Activated T-cell treated with anti-CD3 and anti-CD28 coated beads, Interleukin-2, amount 50 U/mL, for 72 hours (primary cell): ENCODE results near the gene SMOC2. TPM values are rescaled to one million over a fixed set of nuclear protein-coding genes. Genes with fewer than 3 reads are reported as not detected.

Experiments
- ATAC-seq, 2 donors: fragments of 150-1000 bp; cut with Tn5 transposase; replicated peaks in 1 of 2; 2 replicates each; pipeline ENCODE4 v1.10.0; 2021; ENCODE audit warnings: moderate library complexity in 2 of 2, mild to moderate bottlenecking in 1 of 2
- DNase-seq, 2 donors: peaks; one replicate each; pipeline ENCODE4 v3.0.0; 2021 to 2022; ENCODE audit warnings: mixed read lengths in 1 of 2
- H3K27ac Mint-ChIP-seq: one replicate; pipeline ENCODE4 v1.8.0; 2022; ENCODE audit warnings: mild to moderate bottlenecking, moderate library complexity, mixed read lengths
- H3K27me3 Mint-ChIP-seq: one replicate; pipeline ENCODE4 v1.8.0; 2022; ENCODE audit warnings: low read depth, mixed read lengths
- H3K36me3 Mint-ChIP-seq, 2 donors: one replicate each; pipeline ENCODE4 v1.8.0; 2022; ENCODE audit warnings: mixed read lengths in 2 of 2, mild to moderate bottlenecking in 1 of 2; ENCODE audit not compliant: insufficient read depth in 2 of 2
- H3K4me1 Mint-ChIP-seq: one replicate; pipeline ENCODE4 v1.8.0; 2022; ENCODE audit warnings: low read depth, mixed read lengths
- H3K4me3 Mint-ChIP-seq, 2 donors: one replicate each; pipeline ENCODE4 v1.8.0; 2022; ENCODE audit warnings: mild to moderate bottlenecking in 2 of 2, mixed read lengths in 2 of 2, moderate library complexity in 2 of 2
- H3K9me3 Mint-ChIP-seq, 2 donors: one replicate each; pipeline ENCODE4 v1.8.0; 2022; ENCODE audit warnings: mixed read lengths in 2 of 2
- total RNA-seq, 2 donors: library from RNA; stranded (reverse); gene quantifications; one replicate each; pipeline ENCODE4 v1.2.3, GENCODE V29; 2022

The SMOC2 gene
- total RNA-seq, 2 donors from 2014 or later: not detected

DNA sequence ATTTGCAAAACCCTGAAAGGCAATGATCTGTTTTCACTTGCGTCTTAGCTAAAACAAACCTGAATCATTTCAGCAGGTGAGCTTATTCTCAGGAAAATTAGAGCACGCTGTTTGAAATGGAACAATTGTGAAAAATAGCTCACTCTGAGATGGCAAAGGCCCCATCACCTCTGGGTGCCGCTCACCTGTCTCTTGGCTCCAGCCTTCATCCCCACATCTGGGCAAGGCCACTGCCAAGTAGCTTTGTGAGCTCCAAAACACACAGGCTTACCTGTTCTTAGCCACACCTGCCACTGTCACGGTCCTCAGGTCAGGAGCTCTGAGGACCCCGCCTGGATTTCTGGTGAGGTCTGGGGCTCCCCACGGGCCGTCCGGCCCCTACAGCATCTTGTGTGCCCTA is 66.7 kb downstream of the SMOC2 start:
- no peak overlapping the region for H3K27ac Mint-ChIP-seq
- no peak overlapping the region for H3K4me3 Mint-ChIP-seq
- DNase-seq: no peak
- H3K36me3 Mint-ChIP-seq: no peaks in the 10 kb centered on the region
- no peaks in the 10 kb centered on the region for H3K9me3 Mint-ChIP-seq
- ATAC-seq: no peak
- no peaks in the 10 kb centered on the region for H3K4me1 Mint-ChIP-seq
- H3K27me3 Mint-ChIP-seq: no peaks in the 10 kb centered on the region

DNA sequence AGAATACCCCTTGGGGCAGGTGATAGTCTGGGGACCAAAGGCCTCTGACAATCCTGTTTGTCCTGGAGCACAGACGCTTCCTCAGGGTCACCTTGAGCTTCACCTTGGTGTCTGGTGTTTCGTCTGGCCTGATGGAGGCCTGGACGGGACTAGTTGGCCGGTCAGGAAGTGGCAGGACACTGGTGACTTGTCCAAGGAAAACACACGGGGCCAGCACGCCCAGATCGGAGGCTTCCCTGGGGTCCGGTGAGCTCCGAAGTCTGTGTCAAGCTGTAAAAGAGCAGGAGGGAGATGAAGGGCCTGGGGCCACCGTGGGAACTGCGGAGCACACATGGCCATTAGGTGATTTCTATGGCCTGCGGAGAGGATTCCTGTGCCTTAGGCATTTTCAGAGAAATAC is 67.9 kb downstream of the SMOC2 start:
- no peaks in the 10 kb centered on the region for H3K27me3 Mint-ChIP-seq
- DNase-seq (no peak), ATAC-seq (no peak)
- H3K27ac Mint-ChIP-seq: no peak overlapping the region
- no peak overlapping the region for H3K4me3 Mint-ChIP-seq
- H3K36me3 Mint-ChIP-seq: no peaks in the 10 kb centered on the region
- H3K4me1 Mint-ChIP-seq: no peaks in the 10 kb centered on the region
- H3K9me3 Mint-ChIP-seq: no peaks in the 10 kb centered on the region

DNA sequence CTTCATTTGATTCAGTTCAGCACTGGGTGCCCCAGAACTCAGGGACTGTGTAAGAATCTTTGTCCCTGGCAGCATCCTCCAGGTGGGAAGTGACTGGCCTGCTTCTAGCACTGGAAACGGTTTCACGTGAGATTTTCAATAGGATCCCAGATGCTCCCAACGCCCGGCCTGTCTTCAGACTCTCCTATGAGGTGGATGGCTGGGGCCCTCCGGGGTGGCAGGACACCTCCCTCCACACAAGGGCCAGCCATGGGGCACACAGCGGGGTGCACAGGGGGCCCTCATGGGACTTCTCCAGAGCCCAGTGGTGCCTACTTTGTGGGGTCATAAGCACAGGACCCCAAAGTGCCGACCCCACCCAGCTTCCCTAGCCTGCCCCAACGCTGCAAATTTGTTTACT is 72.8 kb downstream of the SMOC2 start:
- Mint-ChIP-seq H3K4me3 (no peak overlapping the region), H3K36me3 (no peaks in the 10 kb centered on the region), H3K27me3 (no peaks in the 10 kb centered on the region), H3K9me3 (no peaks in the 10 kb centered on the region), H3K27ac (no peak overlapping the region), H3K4me1 (no peaks in the 10 kb centered on the region)
- ATAC-seq: no peak
- no peak for DNase-seq

DNA sequence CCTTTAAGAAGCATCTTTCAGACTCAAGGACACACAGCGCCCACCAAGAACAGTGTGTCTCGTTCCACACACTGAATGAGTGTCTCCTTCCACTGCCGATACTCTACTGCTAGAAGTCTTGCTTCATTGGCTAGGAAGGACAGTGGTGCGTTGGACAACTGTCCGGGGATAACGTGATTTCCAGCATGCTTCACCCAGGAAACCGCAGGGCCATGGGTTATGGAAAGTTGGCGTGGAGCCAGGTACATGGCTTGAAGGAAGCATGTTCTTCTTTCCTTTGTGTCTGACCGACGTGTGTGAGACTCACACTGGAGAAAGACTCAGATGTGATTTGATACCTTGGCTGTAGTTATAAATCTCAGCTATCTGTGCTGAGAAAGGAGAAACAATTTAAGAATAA is 73.2 kb downstream of the SMOC2 start:
- ATAC-seq (no peak), DNase-seq (no peak)
- no peaks in the 10 kb centered on the region for H3K4me1 Mint-ChIP-seq
- no peaks in the 10 kb centered on the region for H3K36me3 Mint-ChIP-seq
- no peak overlapping the region for H3K4me3 Mint-ChIP-seq
- H3K27ac Mint-ChIP-seq: no peak overlapping the region
- no peaks in the 10 kb centered on the region for H3K27me3 Mint-ChIP-seq
- H3K9me3 Mint-ChIP-seq: no peaks in the 10 kb centered on the region

DNA sequence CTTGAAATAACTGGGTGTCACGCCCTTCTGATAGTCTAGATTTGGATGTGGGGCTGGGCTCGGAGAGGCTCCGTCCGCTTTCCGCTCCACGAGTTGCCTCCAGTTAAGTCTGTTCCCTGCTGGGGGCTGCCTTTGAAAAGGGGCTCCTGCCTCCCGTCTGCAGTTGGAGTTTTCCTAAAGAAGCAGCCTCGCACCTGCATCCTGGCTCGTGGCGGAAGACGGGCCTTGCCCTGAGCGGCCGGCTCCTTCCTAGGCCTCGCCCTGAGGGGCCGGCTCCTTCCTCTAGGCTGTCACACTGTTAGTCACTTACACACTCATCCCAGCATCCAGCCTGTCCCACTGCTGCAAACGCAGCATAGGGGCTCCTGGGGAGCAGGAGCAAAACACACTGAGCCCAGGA is 74.4 kb downstream of the SMOC2 start:
- H3K36me3 Mint-ChIP-seq: no peaks in the 10 kb centered on the region
- H3K4me3 Mint-ChIP-seq: no peak overlapping the region
- no peak for ATAC-seq
- no peaks in the 10 kb centered on the region for H3K27me3 Mint-ChIP-seq
- H3K9me3 Mint-ChIP-seq: no peaks in the 10 kb centered on the region
- no peak for DNase-seq
- H3K27ac Mint-ChIP-seq: no peak overlapping the region
- H3K4me1 Mint-ChIP-seq: no peaks in the 10 kb centered on the region

DNA sequence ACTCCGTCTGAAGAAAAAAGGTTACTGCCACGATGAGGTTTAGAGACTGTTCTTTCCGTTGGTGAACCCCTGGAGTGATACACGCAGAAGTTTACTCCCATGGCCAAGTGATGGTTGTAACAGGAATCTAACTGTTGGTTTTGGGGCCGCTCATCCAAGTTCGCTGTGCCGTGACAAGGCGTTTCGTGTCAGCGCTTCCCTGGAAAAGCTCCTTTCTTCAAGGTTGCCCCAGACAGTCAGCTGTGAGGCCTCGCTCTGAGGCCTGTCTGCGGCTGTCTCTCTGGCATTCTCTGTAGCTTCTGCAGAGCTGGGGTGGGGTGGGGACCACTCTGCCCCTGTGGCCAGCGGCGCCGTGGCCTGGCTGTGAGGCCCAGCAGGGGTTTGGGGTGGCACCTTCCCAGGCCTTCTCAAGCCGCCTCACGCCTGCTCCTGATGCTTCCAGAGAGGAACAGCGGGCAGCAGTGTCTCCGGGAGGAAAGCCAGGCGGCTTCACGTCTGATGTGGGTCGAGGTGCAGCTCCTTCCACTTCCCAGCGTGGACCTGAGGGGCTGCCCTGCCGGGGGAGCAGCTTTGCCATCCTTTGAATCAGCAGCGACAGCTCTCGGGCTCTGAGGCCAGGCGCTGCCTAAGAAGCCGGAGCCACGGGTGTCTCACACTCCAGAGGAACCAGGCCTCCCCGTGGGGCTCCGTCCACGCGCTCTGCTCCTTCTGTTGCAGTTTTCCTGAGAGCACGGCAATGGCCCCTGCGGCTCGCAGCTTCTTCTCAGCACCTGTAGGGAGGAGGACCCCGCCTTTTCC is 76.2 kb downstream of the SMOC2 start:
- Mint-ChIP-seq H3K27ac (no peak overlapping the region), H3K36me3 (no peaks in the 10 kb centered on the region), H3K27me3 (no peaks in the 10 kb centered on the region), H3K4me3 (no peak overlapping the region), H3K9me3 (no peaks in the 10 kb centered on the region), H3K4me1 (no peaks in the 10 kb centered on the region)
- ATAC-seq: no peak
- no peak for DNase-seq

DNA sequence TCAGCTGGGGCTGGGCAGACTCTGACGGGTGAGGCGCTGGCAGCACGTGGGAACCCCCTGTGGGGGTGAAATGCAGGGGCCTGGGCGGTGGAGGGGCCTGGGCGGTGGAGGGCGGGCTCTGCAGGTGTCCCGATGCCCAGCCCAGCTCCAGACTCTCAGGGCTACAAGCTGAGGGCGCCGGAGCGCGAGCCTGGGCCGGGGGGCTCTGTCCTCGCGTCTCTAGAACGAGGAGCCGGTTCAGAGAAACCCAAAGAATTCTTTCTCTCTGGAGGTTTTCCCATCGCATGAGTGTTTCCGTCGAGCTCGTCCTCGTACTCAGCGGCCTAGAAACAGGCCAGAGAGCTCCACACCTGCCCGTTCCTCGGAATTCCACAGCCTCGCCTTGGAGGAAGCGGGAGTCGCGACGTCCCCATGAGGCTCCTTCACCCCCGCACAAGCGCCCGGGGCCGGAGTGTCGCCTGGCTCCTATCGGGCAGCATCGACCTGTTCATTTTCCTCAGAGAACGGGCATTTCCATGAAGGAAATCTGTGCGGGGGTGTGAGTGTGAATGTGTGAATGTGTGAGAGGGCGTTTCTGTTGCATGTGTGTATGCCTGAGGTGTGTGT is 76.9 kb downstream of the SMOC2 start:
- H3K4me1 Mint-ChIP-seq: no peaks in the 10 kb centered on the region
- H3K36me3 Mint-ChIP-seq: no peaks in the 10 kb centered on the region
- DNase-seq (no peak), ATAC-seq (no peak)
- no peak overlapping the region for H3K27ac Mint-ChIP-seq
- H3K27me3 Mint-ChIP-seq: no peaks in the 10 kb centered on the region
- H3K4me3 Mint-ChIP-seq: no peak overlapping the region
- H3K9me3 Mint-ChIP-seq: no peaks in the 10 kb centered on the region

DNA sequence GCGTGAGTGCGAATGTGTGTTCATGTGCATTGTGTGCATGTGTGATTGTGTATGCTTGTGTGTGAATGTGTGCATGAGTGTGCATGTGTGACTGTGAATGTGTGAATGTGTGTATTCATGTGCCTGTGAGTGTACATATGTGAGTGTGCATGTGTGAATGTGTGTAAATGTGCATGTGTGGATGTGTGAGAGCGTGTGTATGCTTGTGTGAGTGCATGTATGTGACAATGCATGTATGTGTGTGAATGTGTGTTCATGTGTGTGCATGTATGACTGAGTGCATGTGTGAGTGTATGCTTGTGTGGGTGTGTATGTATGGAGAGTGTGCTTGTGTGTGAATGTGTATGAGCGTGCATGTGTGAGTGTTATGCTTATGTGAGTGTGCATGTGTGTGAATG is 77.4 kb downstream of the SMOC2 start:
- ATAC-seq (no peak), DNase-seq (no peak)
- Mint-ChIP-seq H3K36me3 (no peaks in the 10 kb centered on the region), H3K4me1 (no peaks in the 10 kb centered on the region), H3K27me3 (no peaks in the 10 kb centered on the region), H3K4me3 (no peak overlapping the region), H3K9me3 (no peaks in the 10 kb centered on the region), H3K27ac (no peak overlapping the region)

DNA sequence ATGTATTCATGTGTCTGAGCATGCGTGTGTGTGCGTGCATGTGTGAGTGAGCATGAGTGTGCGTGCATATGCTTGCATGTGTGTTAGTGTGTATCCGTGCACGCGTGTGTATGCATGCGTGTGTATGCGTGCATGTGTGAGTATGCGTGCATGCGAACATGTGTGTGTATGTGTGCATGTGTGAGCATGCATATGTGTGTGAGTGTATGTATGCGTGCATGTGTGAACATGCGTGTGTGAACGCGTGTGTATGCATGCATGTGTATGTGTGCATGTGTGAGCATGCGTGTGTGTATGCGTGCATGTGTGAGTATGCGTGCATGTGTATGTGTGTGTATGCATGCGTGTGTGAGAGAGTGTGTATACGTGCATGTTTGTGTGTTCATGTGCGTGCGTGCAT is 77.9 kb downstream of the SMOC2 start:
- H3K27me3 Mint-ChIP-seq: no peaks in the 10 kb centered on the region
- no peak overlapping the region for H3K4me3 Mint-ChIP-seq
- ATAC-seq (no peak), DNase-seq (no peak)
- H3K9me3 Mint-ChIP-seq: no peaks in the 10 kb centered on the region
- H3K36me3 Mint-ChIP-seq: no peaks in the 10 kb centered on the region
- H3K27ac Mint-ChIP-seq: no peak overlapping the region
- H3K4me1 Mint-ChIP-seq: no peaks in the 10 kb centered on the region

DNA sequence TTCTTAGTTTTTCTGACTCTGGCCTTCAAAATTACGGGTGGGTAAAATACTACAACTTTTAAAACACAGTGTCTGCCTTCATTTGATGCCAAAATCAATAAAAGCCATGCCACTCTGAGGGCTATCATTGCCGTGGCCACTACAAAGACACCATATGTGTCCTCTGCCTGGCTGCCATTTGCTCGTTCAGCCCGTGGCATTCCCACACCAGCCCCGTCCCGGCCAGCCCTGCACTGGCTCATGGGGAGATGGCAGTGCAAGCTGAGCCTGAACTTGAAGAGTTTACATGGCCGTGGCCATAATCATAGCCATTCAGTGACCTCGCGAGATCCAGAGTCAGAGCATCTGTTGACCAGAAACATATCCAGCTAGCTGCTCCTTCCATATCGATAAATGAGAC is 79.2 kb downstream of the SMOC2 start:
- H3K27ac Mint-ChIP-seq: no peak overlapping the region
- H3K9me3 Mint-ChIP-seq: no peaks in the 10 kb centered on the region
- H3K4me1 Mint-ChIP-seq: no peaks in the 10 kb centered on the region
- no peaks in the 10 kb centered on the region for H3K27me3 Mint-ChIP-seq
- no peaks in the 10 kb centered on the region for H3K36me3 Mint-ChIP-seq
- ATAC-seq (no peak), DNase-seq (no peak)
- H3K4me3 Mint-ChIP-seq: no peak overlapping the region

DNA sequence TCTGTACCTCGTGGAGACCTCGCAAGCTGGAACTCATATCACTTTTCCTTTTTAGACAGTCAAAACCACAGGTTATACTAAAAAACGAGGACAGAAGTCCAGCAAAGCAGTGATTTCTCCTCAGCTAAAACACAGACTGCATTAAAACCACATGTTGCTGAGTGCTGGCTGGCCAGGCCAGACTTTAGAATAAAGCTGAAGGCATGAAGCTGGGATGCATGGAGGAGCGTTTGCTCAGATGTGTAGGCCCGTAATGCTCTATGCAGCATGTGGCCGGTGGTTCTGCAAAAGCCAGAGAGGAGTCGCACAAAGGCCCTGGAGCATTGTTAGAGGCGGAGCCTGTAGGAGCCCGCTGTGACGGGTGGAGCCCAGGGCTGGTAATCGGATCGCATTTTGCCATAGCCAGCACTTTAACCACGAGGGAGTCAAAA is 83.6 kb downstream of the SMOC2 start:
- Mint-ChIP-seq H3K27me3 (no peaks in the 10 kb centered on the region), H3K4me1 (no peaks in the 10 kb centered on the region), H3K9me3 (no peaks in the 10 kb centered on the region), H3K27ac (no peak overlapping the region), H3K4me3 (no peak overlapping the region), H3K36me3 (no peaks in the 10 kb centered on the region)
- ATAC-seq (no peak), DNase-seq (no peak)

DNA sequence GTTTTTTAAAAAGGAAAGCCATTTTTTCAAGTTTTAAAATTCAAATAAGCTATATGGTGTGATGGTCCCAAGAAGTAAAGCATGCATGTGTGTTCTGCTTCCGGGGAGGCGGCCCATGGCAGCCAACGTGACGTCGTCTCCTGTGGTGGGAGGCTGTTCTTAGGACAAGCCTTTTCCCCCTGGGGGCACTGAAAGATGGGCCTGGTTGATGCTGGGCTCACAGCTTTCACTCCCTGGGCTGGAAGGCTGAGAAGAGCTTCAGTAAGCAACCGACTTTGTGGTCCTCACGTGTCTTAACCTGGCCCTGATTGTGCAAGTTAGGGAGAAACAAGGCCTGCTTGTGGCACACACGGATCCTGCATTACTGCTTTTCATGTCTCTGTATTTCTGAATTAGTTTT is 84.1 kb downstream of the SMOC2 start:
- Mint-ChIP-seq H3K27ac (no peak overlapping the region), H3K4me1 (no peaks in the 10 kb centered on the region), H3K36me3 (no peaks in the 10 kb centered on the region), H3K27me3 (no peaks in the 10 kb centered on the region), H3K4me3 (no peak overlapping the region), H3K9me3 (no peaks in the 10 kb centered on the region)
- DNase-seq (no peak), ATAC-seq (no peak)

DNA sequence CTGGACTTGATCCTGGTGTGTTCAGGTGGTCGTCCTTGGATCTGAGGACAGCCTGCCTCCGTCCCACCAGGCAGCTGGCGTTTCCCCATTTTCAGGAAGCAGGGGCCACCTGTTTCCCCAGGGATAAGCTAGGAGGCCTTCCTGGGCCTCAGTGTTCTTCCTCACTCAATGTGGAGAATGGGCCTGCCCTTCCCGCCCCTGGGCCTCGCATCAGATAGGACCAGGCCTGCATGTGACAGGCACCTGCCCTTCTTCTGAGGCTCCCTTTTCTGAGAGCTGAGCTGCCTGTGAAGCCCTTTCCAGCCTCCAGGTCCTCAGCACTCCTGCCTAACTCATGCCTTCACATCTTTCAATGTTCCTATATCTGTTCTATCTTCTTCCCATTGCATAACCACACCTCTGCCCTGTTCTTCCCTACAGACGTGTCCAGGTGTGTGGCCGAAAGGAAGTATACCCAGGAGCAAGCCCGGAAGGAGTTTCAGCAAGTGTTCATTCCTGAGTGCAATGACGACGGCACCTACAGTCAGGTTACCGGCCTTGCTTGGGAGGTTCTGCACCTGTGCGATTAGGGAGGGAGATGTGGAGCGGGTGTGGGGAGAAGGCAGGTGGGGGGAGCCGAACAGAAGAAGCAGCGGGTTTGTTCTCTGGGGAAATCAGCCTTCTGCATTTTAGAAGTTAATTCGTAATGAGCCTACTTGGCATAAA is 85.1 kb downstream of the SMOC2 start:
- H3K27me3 Mint-ChIP-seq: no peaks in the 10 kb centered on the region
- ATAC-seq (no peak), DNase-seq (no peak)
- H3K4me3 Mint-ChIP-seq: no peak overlapping the region
- H3K9me3 Mint-ChIP-seq: no peaks in the 10 kb centered on the region
- H3K4me1 Mint-ChIP-seq: no peaks in the 10 kb centered on the region
- H3K27ac Mint-ChIP-seq: no peak overlapping the region
- H3K36me3 Mint-ChIP-seq: no peaks in the 10 kb centered on the region
